GM23248 (cell line): ENCODE results near the gene CABP1.

Source experiments
- EZH2 ChIP-seq: fragments of 200-600 bp; sonication (generic); IDR thresholded peaks from 2 replicates; pipeline ENCODE4 v1.6.1; 2018; ENCODE audit warnings: antibody characterized with exemption, mild to moderate bottlenecking; ENCODE audit not compliant: insufficient read depth, poor library complexity, severe bottlenecking
- EZH2phosphoT487 ChIP-seq: fragments of 200-600 bp; sonication (generic); IDR thresholded peaks from 2 replicates; pipeline ENCODE4 v1.6.1; 2018; ENCODE audit warnings: antibody characterized with exemption, moderate library complexity, mild to moderate bottlenecking, low read depth; ENCODE audit not compliant: insufficient read depth

DNA sequence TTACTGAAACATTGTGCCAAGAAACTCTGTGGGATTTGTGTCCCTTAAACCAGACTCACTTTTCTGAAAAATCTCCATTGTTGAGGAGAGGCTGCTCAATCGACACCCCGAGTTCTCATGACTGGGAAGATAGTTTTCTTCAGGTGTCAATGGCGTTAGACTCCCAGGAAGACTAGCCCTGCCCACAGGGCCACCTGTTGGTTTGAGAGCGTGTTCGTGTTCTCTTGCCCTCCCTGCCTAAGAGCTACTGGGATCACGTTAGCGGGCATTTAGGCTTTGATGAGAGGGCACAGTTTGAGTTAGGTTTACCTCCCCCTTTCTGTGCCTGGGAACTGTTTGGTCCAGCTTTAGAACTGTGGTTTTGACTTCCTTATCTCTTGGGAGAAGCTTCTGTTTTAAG, 59.1 kb downstream of the CABP1 start:
- TF ChIP-seq EZH2 (no peak), EZH2phosphoT487 (no peak)
